Measurements from ENCODE around the gene IZUMO2. TPM values are rescaled to one million over a fixed set of nuclear protein-coding genes. Genes with fewer than 3 reads are reported as not detected.

The IZUMO2 gene
- total RNA-seq, 1 experiment from 2014 or later: not detected

DNA sequence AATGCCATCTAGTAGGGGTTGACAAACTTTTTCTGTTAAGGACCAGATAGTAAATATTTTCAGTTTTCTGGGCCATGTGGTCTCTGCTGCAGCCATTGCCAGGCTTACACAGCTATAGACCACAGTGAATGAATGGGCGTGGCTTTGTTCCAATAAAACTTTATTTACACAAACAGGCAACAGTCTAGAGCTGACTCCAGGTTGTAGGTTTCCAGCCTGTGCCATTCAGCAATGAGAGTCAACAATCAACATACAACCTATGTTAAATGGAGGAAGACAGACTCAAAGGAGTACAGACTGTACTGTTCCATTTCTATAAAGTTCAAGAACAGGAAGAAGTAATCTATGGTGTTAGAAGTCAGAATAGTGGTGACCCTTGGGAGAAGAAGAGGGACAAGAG is 15.2 kb upstream of the IZUMO2 start:
- H3K9ac ChIP-seq (ENCODE audit: low read length): no peak overlapping the region
- H2AFZ ChIP-seq (ENCODE audit: low read depth, low read length, poor library complexity, severe bottlenecking): no peak overlapping the region
- H3K4me1 ChIP-seq (ENCODE audit: control insufficient read depth in 1 of 2, insufficient read depth in 2 of 2, low read length in 2 of 2): peaks cover 0 to 2% of the 10 kb centered on the region in 2 experiments; a peak in 1 of 4 replicates
- TF ChIP-seq TCF7L2 (IDR thresholded peaks at IDR 0.05; ENCODE audit: borderline replicate concordance, extremely low read depth, insufficient read depth, insufficient read length) (no peak), ELF1 (IDR thresholded peaks at IDR 0.05; ENCODE audit: borderline replicate concordance, low read depth) (no peak)
- H3K79me2 ChIP-seq (ENCODE audit: insufficient read depth, low read length): no peaks in the 10 kb centered on the region
- RAD21 ChIA-PET (ENCODE audit: low non-redundant PET in 1 of 2, low total read pairs in 2 of 2, uncharacterized antibody in 2 of 2, unreplicated experiment in 2 of 2): no interaction called here
- CTCF ChIA-PET: interaction anchor here (0.6 kb wide), 1 partner anchor 36 kb away, joined by 4 read pairs; no protein-coding TSS in a partner anchor
- intact Hi-C loops (cut with micrococcal nuclease): no loop called here
- no peaks in the 10 kb centered on the region for H3K27me3 ChIP-seq (ENCODE audit: insufficient read depth, low read length)
- H3K9me3 ChIP-seq (ENCODE audit: control insufficient read depth in 1 of 2, insufficient read depth in 1 of 2, low read depth in 1 of 2, low read length in 2 of 2): no peaks in the 10 kb centered on the region
- H3K9me2 ChIP-seq (ENCODE audit: insufficient read depth): no peaks in the 10 kb centered on the region
- no peak overlapping the region for H3K4me2 ChIP-seq (ENCODE audit: low read length)
- no peak overlapping the region for H3K27ac ChIP-seq (ENCODE audit: low read depth, low read length)
- BruUV-seq (replicated peaks): no TSS peak
- H3K4me3 ChIP-seq (replicated peaks in 1 of 2; ENCODE audit: low read depth in 1 of 2, low read length in 2 of 2): no peak overlapping the region
- DNase-seq (ENCODE audit: low read depth, low spot score) (no peak), ATAC-seq (no peak)
- POLR2A ChIA-PET: no interaction called here
- H3K36me3 ChIP-seq (ENCODE audit: control insufficient read depth in 1 of 2, insufficient read depth in 2 of 2, low read length in 2 of 2): no peaks in the 10 kb centered on the region
- H4K20me1 ChIP-seq (ENCODE audit: insufficient read depth): no peaks in the 10 kb centered on the region

DNA sequence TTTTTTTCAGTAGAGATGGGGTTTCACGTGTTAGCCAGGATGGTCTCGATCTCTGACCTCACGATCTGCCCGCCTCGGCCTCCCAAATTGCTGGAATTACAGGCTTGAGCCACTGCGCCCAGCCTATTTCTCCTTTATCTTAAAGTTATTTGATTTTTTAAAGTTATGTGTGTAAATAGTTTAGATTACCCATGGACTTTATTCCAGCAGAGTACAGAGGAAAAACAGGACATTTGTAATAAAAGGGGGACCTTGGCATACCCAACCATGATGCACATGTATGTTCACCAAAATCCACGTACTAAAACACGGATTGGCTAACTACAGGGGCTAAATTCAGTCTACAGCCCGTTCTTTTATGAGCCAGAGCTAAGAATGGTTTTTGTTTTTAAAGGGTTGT is 13.7 kb upstream of the IZUMO2 start:
- no peak overlapping the region for H3K4me2 ChIP-seq (ENCODE audit: low read length)
- POLR2A ChIA-PET: no interaction called here
- no peak overlapping the region for H3K9ac ChIP-seq (ENCODE audit: low read length)
- H3K9me2 ChIP-seq (ENCODE audit: insufficient read depth): no peaks in the 10 kb centered on the region
- RAD21 ChIA-PET (ENCODE audit: low non-redundant PET in 1 of 2, low total read pairs in 2 of 2, uncharacterized antibody in 2 of 2, unreplicated experiment in 2 of 2): interaction anchor here in 1 of 2 experiments (0.6 kb wide), 1 partner anchor 97 kb away, joined by 3 read pairs; no protein-coding TSS in a partner anchor
- no TSS peak for BruUV-seq (replicated peaks)
- no peak overlapping the region for H2AFZ ChIP-seq (ENCODE audit: low read depth, low read length, poor library complexity, severe bottlenecking)
- no peaks in the 10 kb centered on the region for H3K27me3 ChIP-seq (ENCODE audit: insufficient read depth, low read length)
- H3K4me1 ChIP-seq (ENCODE audit: control insufficient read depth in 1 of 2, insufficient read depth in 2 of 2, low read length in 2 of 2): peaks cover 0 to 7% of the 10 kb centered on the region in 2 experiments; a peak in 1 of 4 replicates
- ATAC-seq (no peak), DNase-seq (ENCODE audit: low read depth, low spot score) (no peak)
- CTCF ChIA-PET: no interaction called here
- H3K79me2 ChIP-seq (ENCODE audit: insufficient read depth, low read length): no peaks in the 10 kb centered on the region
- intact Hi-C loops (cut with micrococcal nuclease): no loop called here
- H3K27ac ChIP-seq (ENCODE audit: low read depth, low read length): no peak overlapping the region
- H3K36me3 ChIP-seq (ENCODE audit: control insufficient read depth in 1 of 2, insufficient read depth in 2 of 2, low read length in 2 of 2): no peaks in the 10 kb centered on the region
- H3K9me3 ChIP-seq (ENCODE audit: control insufficient read depth in 1 of 2, insufficient read depth in 1 of 2, low read depth in 1 of 2, low read length in 2 of 2): no peaks in the 10 kb centered on the region
- no peak overlapping the region for H3K4me3 ChIP-seq (replicated peaks in 1 of 2; ENCODE audit: low read depth in 1 of 2, low read length in 2 of 2)
- TF ChIP-seq, protein P1, sequence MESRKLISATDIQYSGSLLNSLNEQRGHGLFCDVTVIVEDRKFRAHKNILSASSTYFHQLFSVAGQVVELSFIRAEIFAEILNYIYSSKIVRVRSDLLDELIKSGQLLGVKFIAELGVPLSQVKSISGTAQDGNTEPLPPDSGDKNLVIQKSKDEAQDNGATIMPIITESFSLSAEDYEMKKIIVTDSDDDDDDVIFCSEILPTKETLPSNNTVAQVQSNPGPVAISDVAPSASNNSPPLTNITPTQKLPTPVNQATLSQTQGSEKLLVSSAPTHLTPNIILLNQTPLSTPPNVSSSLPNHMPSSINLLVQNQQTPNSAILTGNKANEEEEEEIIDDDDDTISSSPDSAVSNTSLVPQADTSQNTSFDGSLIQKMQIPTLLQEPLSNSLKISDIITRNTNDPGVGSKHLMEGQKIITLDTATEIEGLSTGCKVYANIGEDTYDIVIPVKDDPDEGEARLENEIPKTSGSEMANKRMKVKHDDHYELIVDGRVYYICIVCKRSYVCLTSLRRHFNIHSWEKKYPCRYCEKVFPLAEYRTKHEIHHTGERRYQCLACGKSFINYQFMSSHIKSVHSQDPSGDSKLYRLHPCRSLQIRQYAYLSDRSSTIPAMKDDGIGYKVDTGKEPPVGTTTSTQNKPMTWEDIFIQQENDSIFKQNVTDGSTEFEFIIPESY (IDR thresholded peaks at IDR 0.05; ENCODE audit: extremely low read depth, insufficient replicate concordance, low read length): no peak
- TF ChIP-seq POLR2AphosphoS5 (IDR thresholded peaks at IDR 0.05; ENCODE audit: low read depth, low read length) (no peak), YY1 (IDR thresholded peaks at IDR 0.05; ENCODE audit: extremely low read depth, insufficient replicate concordance, low read depth, low read length) (no peak), FOSL1 (IDR thresholded peaks at IDR 0.05; ENCODE audit: low read depth) (no peak), TCF7L2 (IDR thresholded peaks at IDR 0.05; ENCODE audit: borderline replicate concordance, extremely low read depth, insufficient read depth, insufficient read length) (no peak), JUND (IDR thresholded peaks at IDR 0.05) (no peak), EZH2phosphoT487 (IDR thresholded peaks at IDR 0.05; ENCODE audit: borderline replicate concordance) (no peak), SP1 (IDR thresholded peaks at IDR 0.05; ENCODE audit: low read depth) (no peak), SRF (IDR thresholded peaks at IDR 0.05; ENCODE audit: low read depth) (no peak), CEBPB (IDR thresholded peaks at IDR 0.05; ENCODE audit: low read depth) (no peak), EGR1 (IDR thresholded peaks at IDR 0.05; ENCODE audit: low read depth) (no peak), ZFX (IDR thresholded peaks at IDR 0.05) (no peak), POLR2A (IDR thresholded peaks at IDR 0.05; ENCODE audit: borderline replicate concordance, extremely low read depth, insufficient read depth, insufficient read length) (no peak)
- TF ChIP-seq, protein P2, sequence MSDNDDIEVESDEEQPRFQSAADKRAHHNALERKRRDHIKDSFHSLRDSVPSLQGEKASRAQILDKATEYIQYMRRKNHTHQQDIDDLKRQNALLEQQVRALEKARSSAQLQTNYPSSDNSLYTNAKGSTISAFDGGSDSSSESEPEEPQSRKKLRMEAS (IDR thresholded peaks at IDR 0.05): no peak
- TF ChIP-seq, protein P3, sequence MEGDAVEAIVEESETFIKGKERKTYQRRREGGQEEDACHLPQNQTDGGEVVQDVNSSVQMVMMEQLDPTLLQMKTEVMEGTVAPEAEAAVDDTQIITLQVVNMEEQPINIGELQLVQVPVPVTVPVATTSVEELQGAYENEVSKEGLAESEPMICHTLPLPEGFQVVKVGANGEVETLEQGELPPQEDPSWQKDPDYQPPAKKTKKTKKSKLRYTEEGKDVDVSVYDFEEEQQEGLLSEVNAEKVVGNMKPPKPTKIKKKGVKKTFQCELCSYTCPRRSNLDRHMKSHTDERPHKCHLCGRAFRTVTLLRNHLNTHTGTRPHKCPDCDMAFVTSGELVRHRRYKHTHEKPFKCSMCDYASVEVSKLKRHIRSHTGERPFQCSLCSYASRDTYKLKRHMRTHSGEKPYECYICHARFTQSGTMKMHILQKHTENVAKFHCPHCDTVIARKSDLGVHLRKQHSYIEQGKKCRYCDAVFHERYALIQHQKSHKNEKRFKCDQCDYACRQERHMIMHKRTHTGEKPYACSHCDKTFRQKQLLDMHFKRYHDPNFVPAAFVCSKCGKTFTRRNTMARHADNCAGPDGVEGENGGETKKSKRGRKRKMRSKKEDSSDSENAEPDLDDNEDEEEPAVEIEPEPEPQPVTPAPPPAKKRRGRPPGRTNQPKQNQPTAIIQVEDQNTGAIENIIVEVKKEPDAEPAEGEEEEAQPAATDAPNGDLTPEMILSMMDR (IDR thresholded peaks at IDR 0.05 in 2 of 3, conservative IDR thresholded peaks at IDR 0.05 in 1 of 3; ENCODE audit: borderline replicate concordance in 1 of 3, insufficient read depth in 1 of 3, low read depth in 2 of 3, low read length in 2 of 3): no peak
- H4K20me1 ChIP-seq (ENCODE audit: insufficient read depth): no peaks in the 10 kb centered on the region

Measured in HCT116 (cell line).